HFF-Myc (cell line): Measurements from ENCODE around the gene UBE2K.
"Not testable (repeated sequence)": the region's sequence is repeated elsewhere in the genome, so short reads cannot be mapped to it uniquely, and the experiment has no call there.

Experiments used
- DNase-seq: peaks from one replicate; pipeline ENCODE4 v3.0.0-alpha.2; 2011; ENCODE audit warnings: low read depth; ENCODE audit errors: extremely low read depth
- H3K4me3 ChIP-seq: replicated peaks from 2 replicates; pipeline ENCODE4 v1.5.1; 2011; ENCODE audit warnings: low read depth, mild to moderate bottlenecking, control low read depth, low read length
- CTCF ChIP-seq: IDR thresholded peaks from 2 replicates; pipeline ENCODE4 v1.5.1; 2012; ENCODE audit warnings: mild to moderate bottlenecking, low read depth, low read length, control low read depth; ENCODE audit errors: missing control alignments

Gene UBE2K

GRCh38 chr4:39710098-39710896 is 12.4 kb downstream of the UBE2K start:
- no peak for TF ChIP-seq CTCF
- H3K4me3 ChIP-seq: no peak overlapping the region
- DNase-seq: no peak

GRCh38 chr4:39712819-39713607 is 15.1 kb downstream of the UBE2K start:
- TF ChIP-seq CTCF: no peak
- H3K4me3 ChIP-seq: no peak overlapping the region
- no peak for DNase-seq

GRCh38 chr4:39713691-39714090 is 15.8 kb downstream of the UBE2K start:
- DNase-seq: no peak
- H3K4me3 ChIP-seq: no peak overlapping the region
- TF ChIP-seq CTCF: no peak

- H3K4me3 ChIP-seq: no peak overlapping the region
- no peak for DNase-seq
- no peak for TF ChIP-seq CTCF
Measured at GRCh38 chr4:39714166-39714565, 16.2 kb downstream of the UBE2K start.

GRCh38 chr4:39715788-39716187 is 17.9 kb downstream of the UBE2K start:
- no peak for DNase-seq
- no peak overlapping the region for H3K4me3 ChIP-seq
- TF ChIP-seq CTCF: no peak

GRCh38 chr4:39716356-39716755 is 18.4 kb downstream of the UBE2K start:
- no peak for TF ChIP-seq CTCF
- DNase-seq: no peak

GRCh38 chr4:39717743-39718142 is 19.8 kb downstream of the UBE2K start:
- not testable (repeated sequence) for DNase-seq

More at GRCh38 chr4:39716356-39716755, 18.4 kb downstream of the UBE2K start:
- no peak overlapping the region for H3K4me3 ChIP-seq

More at GRCh38 chr4:39717743-39718142, 19.8 kb downstream of the UBE2K start:
- not testable (repeated sequence) for H3K4me3 ChIP-seq
